A549 (cell line): ENCODE data around the gene METTL1. TPM values are rescaled to one million over a fixed set of nuclear protein-coding genes. Genes with fewer than 3 reads are reported as not detected.
"Not testable (repeated sequence)": the region's sequence is repeated elsewhere in the genome, so short reads cannot be mapped to it uniquely, and the experiment has no call there.

ENCODE experiments used
- ATAC-seq, 2 experiments: fragments of 200-7000 bp in 1 of 2; fragments of >200 bp in 1 of 2; cut with Nextera tagmentation in 1 of 2; cut with Tn5 transposase in 1 of 2; 3 replicates each; pipeline versions ENCODE4 v1.8.0 to v1.9.1; 2018 to 2020; ENCODE audit warnings: mild to moderate bottlenecking in 1 of 2, moderate library complexity in 1 of 2
- CTCF ChIA-PET: fragments of 300-600 bp; sonication (Branson Sonifier 250); formaldehyde crosslinking; extraction: SDS; loops from one replicate; lab custom pipeline; 2021; ENCODE audit warnings: antibody characterized with exemption, inconsistent platforms; lab: Yijun Ruan, JAX
- POLR2A ChIA-PET: fragments of 350-600 bp; formaldehyde crosslinking; extraction: SDS; loops from one replicate; lab custom pipeline; 2021; ENCODE audit warnings: antibody characterized with exemption, inconsistent platforms; lab: Yijun Ruan, JAX
- DNase-seq, 2 experiments: peaks; one replicate each; pipeline versions ENCODE4 v3.0.0 to v3.0.0-alpha.2; 2011 to 2016; ENCODE audit warnings: low read depth in 1 of 2, low spot score in 1 of 2
- FAIRE-seq: peaks from 2 replicates; lab custom pipeline; 2011; peaks lifted over from hg19 to GRCh38; lab: Jason Lieb, UNC
- H3K27ac ChIP-seq, 2 experiments: fragments of >200 bp; sonication (Bioruptor Twin); formaldehyde crosslinking; 3 replicates each; pipeline ENCODE4 v1.5.1; 2016 to 2017
- H3K4me1 ChIP-seq: fragments of >200 bp; sonication (Bioruptor Twin); formaldehyde crosslinking; 3 replicates; pipeline ENCODE4 v1.6.1; 2016
- H3K4me2 ChIP-seq: fragments of >200 bp; sonication (Bioruptor Twin); formaldehyde crosslinking; 3 replicates; pipeline ENCODE4 v1.6.1; 2016
- H3K4me3 ChIP-seq: fragments of >200 bp; sonication (Bioruptor Twin); formaldehyde crosslinking; 3 replicates; pipeline ENCODE4 v1.5.1; 2016
- H3K9me3 ChIP-seq: fragments of >200 bp; sonication (Bioruptor Twin); formaldehyde crosslinking; 3 replicates; pipeline ENCODE4 v1.6.1; 2016
- CBX2 ChIP-seq: fragments of 200-600 bp; sonication (generic); IDR thresholded peaks from 2 replicates; pipeline ENCODE4 v1.6.1; 2016; ENCODE audit warnings: low read depth, mild to moderate bottlenecking, borderline replicate concordance
- E2F6 ChIP-seq: IDR thresholded peaks from 2 replicates; pipeline ENCODE4 v1.6.1; 2012; ENCODE audit warnings: low read depth, borderline replicate concordance
- GATA3 ChIP-seq: IDR thresholded peaks from 2 replicates; pipeline ENCODE4 v1.6.1; 2012; ENCODE audit warnings: borderline replicate concordance
- JUNB ChIP-seq: fragments of >200 bp; sonication (Bioruptor Twin); formaldehyde crosslinking; IDR thresholded peaks from 2 replicates; pipeline ENCODE4 v1.6.1; 2016
- KDM5A ChIP-seq: fragments of 200-600 bp; sonication (generic); IDR thresholded peaks from 2 replicates; pipeline ENCODE4 v1.6.1; 2016; ENCODE audit warnings: antibody characterized with exemption, mild to moderate bottlenecking
- MAZ ChIP-seq: fragments of 150-350 bp; IDR thresholded peaks from 2 replicates; pipeline ENCODE4 v1.6.1; 2014; ENCODE audit warnings: antibody characterized with exemption, low read depth, low read length, borderline replicate concordance
- NFE2L2 ChIP-seq: fragments of 150-350 bp; conservative IDR thresholded peaks from 2 replicates; pipeline ENCODE4 v1.6.1; 2014; ENCODE audit warnings: low read length
- PHF8 ChIP-seq: fragments of 200-600 bp; sonication (generic); IDR thresholded peaks from 2 replicates; pipeline ENCODE4 v1.6.1; 2016; ENCODE audit warnings: low read depth, mild to moderate bottlenecking, antibody characterized with exemption, moderate library complexity, borderline replicate concordance
- POLR2A ChIP-seq: IDR thresholded peaks from 2 replicates; pipeline ENCODE4 v1.6.1; 2012; ENCODE audit warnings: mild to moderate bottlenecking, low read length
- POLR2AphosphoS2 ChIP-seq: conservative IDR thresholded peaks from 2 replicates; pipeline ENCODE4 v1.6.1; 2012; ENCODE audit warnings: low read length, improper control_type of control experiment, inconsistent platforms
- RAD21 ChIP-seq, 2 experiments: fragments of >200 bp in 1 of 2; sonication (Bioruptor Twin) in 1 of 2; formaldehyde crosslinking in 1 of 2; IDR thresholded peaks in 1 of 2; conservative IDR thresholded peaks in 1 of 2; 2 replicates in 1 of 2; 3 replicates in 1 of 2; pipeline ENCODE4 v1.6.1; 2012 to 2018; ENCODE audit warnings: inconsistent platforms in 1 of 2
- RCOR1 ChIP-seq: fragments of 150-350 bp; IDR thresholded peaks from 2 replicates; pipeline ENCODE4 v1.6.1; 2014; ENCODE audit warnings: antibody characterized with exemption, low read length, low read depth
- RFX5 ChIP-seq: fragments of 450-650 bp; IDR thresholded peaks from 2 replicates; pipeline ENCODE4 v1.7.1; 2014; ENCODE audit warnings: antibody characterized with exemption, mild to moderate bottlenecking, moderate library complexity
- ZSCAN20 ChIP-seq: fragments of 250-450 bp; sonication (Bioruptor Pico); IDR thresholded peaks from 2 replicates; pipeline ENCODE4 v1.8.0; 2022; ENCODE audit warnings: mild to moderate bottlenecking, moderate library complexity
- WGBS: methylation state at CpG from one replicate; pipeline ENCODE4 v1.1.6; 2017; ENCODE audit errors: missing lambda C conversion rate; 5-methylcytosine and 5-hydroxymethylcytosine counted together
- polyA plus RNA-seq, 4 experiments: library from polyadenylated mRNA; depleted of rRNA in 3 of 4; stranded (reverse); fragments of >200 nt; fragmentation: RNase III in 1 of 4; extraction: RNeasy Plus Mini Kit Qiagen cat#74134 plus additional on column Dnase treatment in 1 of 4; gene quantifications; 2 replicates in 3 of 4; 3 replicates in 1 of 4; pipeline ENCODE4 v1.2.3, GENCODE V29; 2011 to 2017
- TF ChIP-seq, protein P1 (sequence below): fragments of 150-350 bp; IDR thresholded peaks from 2 replicates; pipeline ENCODE4 v1.6.1; 2014; ENCODE audit warnings: low read depth, mild to moderate bottlenecking, low read length

The METTL1 gene
- polyA plus RNA-seq, 2 of the 4 experiments (the other 2 are of a cell fraction), result 55.2 to 60.2 TPM

GRCh38 chr12:57722716-57723629 is 48.9 kb downstream of the METTL1 start:
- no peak for FAIRE-seq
- Histone ChIP-seq H3K4me3 (no peak overlapping the region), H3K4me2 (no peak overlapping the region), H3K9me3 (no peaks in the 10 kb centered on the region), H3K4me1 (peaks cover 18% of the 10 kb centered on the region)
- POLR2A ChIA-PET, result no interaction called here
- no peak for DNase-seq
- TF ChIP-seq NFE2L2 (no peak), RCOR1 (no peak), JUNB (no peak), RAD21 (conservative IDR thresholded peaks at IDR 0.05 in 1 of 2, IDR thresholded peaks at IDR 0.05 in 1 of 2) (no peak)
- TF ChIP-seq, protein P1, sequence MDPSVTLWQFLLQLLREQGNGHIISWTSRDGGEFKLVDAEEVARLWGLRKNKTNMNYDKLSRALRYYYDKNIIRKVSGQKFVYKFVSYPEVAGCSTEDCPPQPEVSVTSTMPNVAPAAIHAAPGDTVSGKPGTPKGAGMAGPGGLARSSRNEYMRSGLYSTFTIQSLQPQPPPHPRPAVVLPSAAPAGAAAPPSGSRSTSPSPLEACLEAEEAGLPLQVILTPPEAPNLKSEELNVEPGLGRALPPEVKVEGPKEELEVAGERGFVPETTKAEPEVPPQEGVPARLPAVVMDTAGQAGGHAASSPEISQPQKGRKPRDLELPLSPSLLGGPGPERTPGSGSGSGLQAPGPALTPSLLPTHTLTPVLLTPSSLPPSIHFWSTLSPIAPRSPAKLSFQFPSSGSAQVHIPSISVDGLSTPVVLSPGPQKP, result no peak
- TF ChIP-seq, all 56 proteins: peak for 0
- WGBS, result 61% methylated on average over 11 of the region's 11 CpGs
- no peak overlapping the region for H3K27ac ChIP-seq
- ATAC-seq, result no peak
- CTCF ChIA-PET, result interaction anchor here (0.6 to 13.8 kb wide), 6 partner anchors 9 to 141 kb away, joined by 3 to 242 read pairs (median 9); partner anchors contain the start of gene AGAP2

GRCh38 chr12:57721846-57722608 is 49.9 kb downstream of the METTL1 start:
- H3K4me2 ChIP-seq, FAIRE-seq, H3K4me3 ChIP-seq, DNase-seq, POLR2A ChIA-PET, H3K9me3 ChIP-seq, ATAC-seq, H3K27ac ChIP-seq: not testable (repeated sequence)
- CTCF ChIA-PET, result interaction anchor here (0.5 to 13.8 kb wide), 6 partner anchors 8 to 140 kb away, joined by 3 to 242 read pairs (median 9); partner anchors contain the start of gene AGAP2
- H3K4me1 ChIP-seq, result peaks cover 15% of the 10 kb centered on the region
- 93% methylated on average over 16 of the region's 16 CpGs for WGBS

DNA sequence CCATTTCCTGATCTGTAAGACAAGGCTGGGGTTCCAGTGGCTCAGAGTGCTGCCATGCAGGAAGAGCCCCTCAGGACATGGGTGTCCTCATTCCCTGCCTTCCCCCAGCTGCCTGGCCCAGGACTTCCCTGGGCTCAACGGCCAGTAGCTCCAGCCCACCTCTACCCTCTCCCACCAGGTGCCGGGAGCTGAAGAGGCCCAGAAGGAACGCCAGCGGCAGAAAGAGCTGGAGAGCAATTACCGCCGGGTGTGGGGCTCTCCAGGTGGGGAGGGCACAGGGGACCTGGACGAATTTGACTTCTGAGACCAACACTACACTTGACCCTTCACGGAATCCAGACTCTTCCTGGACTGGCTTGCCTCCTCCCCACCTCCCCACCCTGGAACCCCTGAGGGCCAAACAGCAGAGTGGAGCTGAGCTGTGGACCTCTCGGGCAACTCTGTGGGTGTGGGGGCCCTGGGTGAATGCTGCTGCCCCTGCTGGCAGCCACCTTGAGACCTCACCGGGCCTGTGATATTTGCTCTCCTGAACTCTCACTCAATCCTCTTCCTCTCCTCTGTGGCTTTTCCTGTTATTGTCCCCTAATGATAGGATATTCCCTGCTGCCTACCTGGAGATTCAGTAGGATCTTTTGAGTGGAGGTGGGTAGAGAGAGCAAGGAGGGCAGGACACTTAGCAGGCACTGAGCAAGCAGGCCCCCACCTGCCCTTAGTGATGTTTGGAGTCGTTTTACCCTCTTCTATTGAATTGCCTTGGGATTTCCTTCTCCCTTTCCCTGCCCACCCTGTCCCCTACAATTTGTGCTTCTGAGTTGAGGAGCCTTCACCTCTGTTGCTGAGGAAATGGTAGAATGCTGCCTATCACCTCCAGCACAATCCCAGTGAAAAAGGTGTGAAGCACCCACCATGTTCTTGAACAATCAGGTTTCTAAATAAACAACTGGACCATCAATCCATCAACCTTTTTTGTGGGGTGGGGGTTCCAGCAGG is 51.0 kb downstream of the METTL1 start:
- H3K27ac ChIP-seq, result no peak overlapping the region
- DNase-seq (no peak), FAIRE-seq (no peak), ATAC-seq (no peak)
- POLR2A ChIA-PET, result no interaction called here
- H3K9me3 ChIP-seq, result no peaks in the 10 kb centered on the region
- H3K4me1 ChIP-seq, result peaks cover 12% of the 10 kb centered on the region; the same call in 2 of the 3 replicates
- TF ChIP-seq ZSCAN20 (CRISPR knock-in tag), result no peak
- no peak for TF ChIP-seq RAD21 (conservative IDR thresholded peaks at IDR 0.05 in 1 of 2, IDR thresholded peaks at IDR 0.05 in 1 of 2)
- TF ChIP-seq POLR2AphosphoS2, result no peak
- TF ChIP-seq POLR2A, result no peak
- no peak for TF ChIP-seq MAZ
- TF ChIP-seq NFE2L2, result no peak
- TF ChIP-seq E2F6, result no peak
- no peak for TF ChIP-seq RFX5
- TF ChIP-seq PHF8, result no peak
- no peak for TF ChIP-seq CBX2
- no peak for TF ChIP-seq GATA3
- no peak for TF ChIP-seq KDM5A
- WGBS, result 77% methylated on average over 11 of the region's 11 CpGs
- CTCF ChIA-PET, result interaction anchor here (0.6 to 13.8 kb wide), 4 partner anchors 16 to 139 kb away, joined by 3 to 242 read pairs (median 17); partner anchors contain the start of gene AGAP2
- H3K4me2 ChIP-seq, result no peak overlapping the region
- H3K4me3 ChIP-seq, result no peak overlapping the region
